GM23338 (cell line): Measurements from ENCODE around the gene CYP4B1. TPM values are rescaled to one million over a fixed set of nuclear protein-coding genes. Genes with fewer than 3 reads are reported as not detected.

ENCODE experiments used
- ATAC-seq: fragments of 200-7000 bp; cut with Tn5 transposase; 3 replicates; pipeline ENCODE4 v1.9.1; 2020
- DNase-seq: peaks from one replicate; pipeline ENCODE4 v3.0.0-alpha.2; 2015; ENCODE audit warnings: low spot score
- H2AFZ ChIP-seq: fragments of 200-600 bp; sonication (generic); 2 replicates; pipeline ENCODE4 v1.8.0; 2016; ENCODE audit warnings: antibody characterized with exemption, mild to moderate bottlenecking, moderate library complexity
- H3F3A ChIP-seq: fragments of 200-600 bp; sonication (generic); replicated peaks from 2 replicates; pipeline ENCODE4 v1.8.0; 2017; ENCODE audit warnings: antibody characterized with exemption, mixed run types, low read depth
- H3K27ac ChIP-seq: fragments of 200-600 bp; sonication (generic); 2 replicates; pipeline ENCODE4 v1.6.1; 2016; ENCODE audit warnings: low read depth
- H3K27me3 ChIP-seq: fragments of 200-600 bp; sonication (generic); 2 replicates; pipeline ENCODE4 v1.8.0; 2016; ENCODE audit warnings: mild to moderate bottlenecking, mixed run types, moderate library complexity; ENCODE audit not compliant: insufficient read depth
- H3K36me3 ChIP-seq: fragments of 200-600 bp; sonication (generic); 2 replicates; pipeline ENCODE4 v1.8.0; 2016; ENCODE audit warnings: mild to moderate bottlenecking; ENCODE audit not compliant: insufficient read depth
- H3K4me1 ChIP-seq: fragments of 200-600 bp; sonication (generic); 2 replicates; pipeline ENCODE4 v1.8.0; 2016; ENCODE audit warnings: mild to moderate bottlenecking, moderate library complexity; ENCODE audit not compliant: insufficient read depth
- H3K4me2 ChIP-seq: fragments of 200-600 bp; sonication (generic); 2 replicates; pipeline ENCODE4 v1.7.1; 2017; ENCODE audit warnings: mixed run types
- H3K4me3 ChIP-seq: fragments of 200-600 bp; sonication (generic); 2 replicates; pipeline ENCODE4 v1.6.1; 2016; ENCODE audit warnings: mixed run types
- H3K79me2 ChIP-seq: fragments of 200-600 bp; sonication (generic); replicated peaks from 2 replicates; pipeline ENCODE4 v1.8.0; 2017; ENCODE audit warnings: mild to moderate bottlenecking; ENCODE audit not compliant: insufficient read depth
- H3K9me2 ChIP-seq: fragments of 200-600 bp; sonication (generic); 2 replicates; pipeline ENCODE4 v1.8.0; 2017; ENCODE audit not compliant: insufficient read depth
- H4K20me1 ChIP-seq: fragments of 200-600 bp; sonication (generic); replicated peaks from 2 replicates; pipeline ENCODE4 v1.8.0; 2017; ENCODE audit warnings: mild to moderate bottlenecking; ENCODE audit not compliant: insufficient read depth
- H3K27ac Mint-ChIP-seq: 2 replicates; pipeline ENCODE4 v1.8.0; 2020; ENCODE audit warnings: inconsistent platforms, mild to moderate bottlenecking, moderate library complexity, mixed read lengths
- H3K27me3 Mint-ChIP-seq: 3 replicates; pipeline ENCODE4 v1.8.0; 2022; ENCODE audit warnings: low read depth, mild to moderate bottlenecking, moderate library complexity, mixed read lengths, inconsistent platforms; ENCODE audit not compliant: insufficient read depth, poor library complexity
- H3K36me3 Mint-ChIP-seq: 3 replicates; pipeline ENCODE4 v1.8.0; 2021; ENCODE audit warnings: low read depth, mild to moderate bottlenecking, inconsistent platforms, moderate library complexity, mixed read lengths
- H3K4me1 Mint-ChIP-seq: 3 replicates; pipeline ENCODE4 v1.8.0; 2020; ENCODE audit warnings: mild to moderate bottlenecking, inconsistent platforms, mixed read lengths
- H3K4me3 Mint-ChIP-seq: 3 replicates; pipeline ENCODE4 v1.8.0; 2021; ENCODE audit warnings: moderate library complexity, mild to moderate bottlenecking, inconsistent platforms, mixed read lengths
- H3K9me3 Mint-ChIP-seq: 3 replicates; pipeline ENCODE4 v1.8.0; 2020; ENCODE audit warnings: moderate library complexity, mild to moderate bottlenecking, inconsistent platforms, mixed read lengths
- ETS1 ChIP-seq: IDR thresholded peaks from 2 replicates; pipeline ENCODE4 v1.6.1; 2016; ENCODE audit warnings: antibody characterized with exemption
- EZH2 ChIP-seq: fragments of 200-600 bp; sonication (generic); IDR thresholded peaks from one replicate; pipeline ENCODE4 v1.8.0; 2017; ENCODE audit warnings: antibody characterized with exemption, mild to moderate bottlenecking, low read depth; ENCODE audit not compliant: unreplicated experiment
- EZH2phosphoT487 ChIP-seq: fragments of 200-600 bp; sonication (generic); IDR thresholded peaks from one replicate; pipeline ENCODE4 v1.8.1; 2018; ENCODE audit warnings: antibody characterized with exemption; ENCODE audit not compliant: unreplicated experiment
- JUNB ChIP-seq: IDR thresholded peaks from one replicate; pipeline ENCODE4 v1.6.1; 2016; ENCODE audit warnings: antibody characterized with exemption; ENCODE audit not compliant: unreplicated experiment
- NANOG ChIP-seq: IDR thresholded peaks from 2 replicates; pipeline ENCODE4 v1.6.1; 2016; ENCODE audit warnings: antibody characterized with exemption, borderline replicate concordance
- POLR2AphosphoS5 ChIP-seq: IDR thresholded peaks from 2 replicates; pipeline ENCODE4 v1.6.1; 2016; ENCODE audit warnings: antibody characterized with exemption, low read depth
- REST ChIP-seq: IDR thresholded peaks from one replicate; pipeline ENCODE4 v1.6.1; 2018; ENCODE audit warnings: antibody characterized with exemption; ENCODE audit not compliant: unreplicated experiment
- STAT1 ChIP-seq: IDR thresholded peaks from one replicate; pipeline ENCODE4 v1.6.1; 2016; ENCODE audit warnings: antibody characterized with exemption; ENCODE audit not compliant: unreplicated experiment
- ZNF114 ChIP-seq: fragments of 250-450 bp; sonication (Bioruptor Pico); IDR thresholded peaks from 2 replicates; pipeline ENCODE4 v1.5.0; 2020; ENCODE audit warnings: mild to moderate bottlenecking, moderate library complexity
- ZNF331 ChIP-seq: fragments of 250-450 bp; sonication (Bioruptor Pico); IDR thresholded peaks from 2 replicates; pipeline ENCODE4 v1.5.0; 2020; ENCODE audit warnings: low read depth, mild to moderate bottlenecking, moderate library complexity
- ZNF462 ChIP-seq: fragments of 250-450 bp; sonication (Bioruptor Pico); IDR thresholded peaks from 2 replicates; pipeline ENCODE4 v1.5.0; 2020; ENCODE audit warnings: mild to moderate bottlenecking, moderate library complexity
- polyA plus RNA-seq: library from polyadenylated mRNA; unstranded; fragments of >200 nt; fragmentation: Nextera tagmentation; extraction: Ambion mirVana; gene quantifications from 2 replicates; pipeline ENCODE4 v1.2.1, GENCODE V29; 2016
- total RNA-seq: library from RNA; depleted of rRNA; stranded (reverse); fragments of >200 nt; shearing (Covaris generic); gene quantifications from 2 replicates; pipeline ENCODE4 v1.2.3, GENCODE V29; 2014

The CYP4B1 gene
- total and polyA plus RNA-seq, 2 experiments from 2014 or later, result not detected

- Histone ChIP-seq H3K4me2 (no peak overlapping the region), H3K36me3 (no peaks in the 10 kb centered on the region; the same call in 1 of the 2 replicates), H3K79me2 (no peaks in the 10 kb centered on the region), H3K4me1 (no peaks in the 10 kb centered on the region), H3K27me3 (no peaks in the 10 kb centered on the region), H3F3A (no peaks in the 10 kb centered on the region), H3K4me3 (no peak overlapping the region), H4K20me1 (no peaks in the 10 kb centered on the region), H3K9me2 (0 out of 2 replicates have a peak, but pooled peaks cover 4% of the 10 kb centered on the region), H3K27ac (no peak overlapping the region), H2AFZ (no peak overlapping the region)
- Mint-ChIP-seq H3K4me3 (no peak overlapping the region), H3K27ac (no peak overlapping the region), H3K4me1 (peaks cover 3% of the 10 kb centered on the region; the same call in 1 of the 3 replicates), H3K36me3 (no peaks in the 10 kb centered on the region; the same call in 2 of the 3 replicates), H3K9me3 (peaks cover 9% of the 10 kb centered on the region), H3K27me3 (peaks cover 3% of the 10 kb centered on the region)
- no peak for TF ChIP-seq EZH2
- ATAC-seq (no peak), DNase-seq (no peak)
Measured at GRCh38 chr1:46804926-46805325, 6.1 kb downstream of the CYP4B1 start.

GRCh38 chr1:46805755-46806154, 6.9 kb downstream of the CYP4B1 start:
- H3K4me1 ChIP-seq, result no peaks in the 10 kb centered on the region
- no peaks in the 10 kb centered on the region for H4K20me1 ChIP-seq
- no peak overlapping the region for H3K4me2 ChIP-seq
- ATAC-seq, result no peak
- Mint-ChIP-seq H3K4me3 (no peak overlapping the region; the same call in 2 of the 3 replicates), H3K27ac (no peak overlapping the region), H3K27me3 (peaks cover 3% of the 10 kb centered on the region), H3K9me3 (peaks cover 9% of the 10 kb centered on the region), H3K36me3 (no peaks in the 10 kb centered on the region; the same call in 2 of the 3 replicates), H3K4me1 (peaks cover 3% of the 10 kb centered on the region; the same call in 1 of the 3 replicates)
- no peaks in the 10 kb centered on the region; the same call in 1 of the 2 replicates for H3K36me3 ChIP-seq
- no peaks in the 10 kb centered on the region for H3K79me2 ChIP-seq
- 0 out of 2 replicates have a peak, but pooled peaks cover 4% of the 10 kb centered on the region for H3K9me2 ChIP-seq
- peak overlapping the region; percentile 86 for H2AFZ ChIP-seq
- H3K4me3 ChIP-seq, result no peak overlapping the region
- H3F3A ChIP-seq, result no peaks in the 10 kb centered on the region
- no peak for DNase-seq
- H3K27me3 ChIP-seq, result no peaks in the 10 kb centered on the region
- no peak overlapping the region for H3K27ac ChIP-seq
- TF ChIP-seq ETS1, result no peak
- no peak for TF ChIP-seq ZNF331 (CRISPR knock-in tag)
- TF ChIP-seq EZH2phosphoT487, result no peak
- TF ChIP-seq STAT1, result no peak
- TF ChIP-seq POLR2AphosphoS5, result no peak
- TF ChIP-seq REST, result no peak
- TF ChIP-seq EZH2, result no peak
- no peak for TF ChIP-seq ZNF462 (CRISPR knock-in tag)
- TF ChIP-seq JUNB, result no peak
- no peak for TF ChIP-seq ZNF114
- TF ChIP-seq NANOG, result no peak
